ENCODE results near the gene SERPINA9.

The SERPINA9 gene

DNA sequence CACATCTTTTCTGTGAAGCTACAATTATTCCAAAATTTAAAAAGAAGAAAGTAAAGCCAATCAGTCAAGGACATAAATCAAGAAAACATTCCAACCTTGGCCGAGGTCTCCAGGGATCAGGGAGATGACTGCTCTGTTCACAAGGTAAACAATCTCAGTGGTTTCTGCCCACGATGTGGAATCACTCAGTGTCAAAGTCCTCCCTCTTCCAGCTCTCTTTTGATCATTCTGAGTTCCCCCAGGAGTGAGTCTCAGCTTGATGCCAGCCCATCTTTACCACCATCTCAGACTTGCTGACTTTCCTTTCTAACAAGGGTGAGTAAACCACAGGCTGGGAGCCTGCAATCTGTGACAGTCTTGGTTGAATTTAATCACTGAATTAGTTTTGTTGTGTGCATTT lies 4.8 kb upstream of the SERPINA9 start:
- H3K36me3 ChIP-seq (ENCODE audit: control insufficient read depth in 2 of 2, insufficient read depth in 2 of 2, low read length in 2 of 2), result no peaks in the 10 kb centered on the region
- no peaks in the 10 kb centered on the region for H3K9me3 ChIP-seq (ENCODE audit: control insufficient read depth in 2 of 2, low read length in 2 of 2)
- peaks cover 0 to 7% of the 10 kb centered on the region in 2 donors for H3K27me3 ChIP-seq (ENCODE audit: control insufficient read depth in 2 of 2, insufficient read depth in 2 of 2, low read length in 2 of 2)
- no peak overlapping the region for H3K9ac ChIP-seq (ENCODE audit: low read depth in 1 of 2, low read length in 2 of 2)
- H3K4me3 ChIP-seq (ENCODE audit: low read length in 2 of 2), result no peak overlapping the region
- no peak overlapping the region for H3K27ac ChIP-seq (ENCODE audit: low read depth in 2 of 2, low read length in 2 of 2)
- no peaks in the 10 kb centered on the region for H3K4me1 ChIP-seq (ENCODE audit: control insufficient read depth in 2 of 2, insufficient read depth in 2 of 2, low read length in 2 of 2)

DNA sequence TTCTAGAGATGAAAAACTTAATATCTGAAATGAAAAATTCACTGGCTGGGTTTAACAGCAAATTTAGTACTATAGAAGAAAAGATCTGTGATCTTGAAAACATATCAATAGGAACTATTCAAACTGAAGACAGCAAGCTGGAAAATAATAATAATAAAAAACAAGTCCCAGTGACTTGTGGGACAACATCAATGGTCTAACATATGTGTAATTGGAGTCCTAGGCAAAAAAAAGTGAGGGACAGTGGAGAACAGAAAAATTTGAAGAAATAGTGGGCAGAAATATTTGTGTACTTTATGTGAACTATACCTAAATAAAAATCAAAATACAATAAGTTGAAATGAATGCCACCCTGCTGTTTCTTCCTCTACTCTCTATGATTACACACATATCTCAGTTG lies 2.4 kb upstream of the SERPINA9 start:
- Histone ChIP-seq H3K4me1 (ENCODE audit: control insufficient read depth in 2 of 2, insufficient read depth in 2 of 2, low read length in 2 of 2) (no peaks in the 10 kb centered on the region), H3K4me3 (ENCODE audit: low read length in 2 of 2) (no peak overlapping the region), H3K9me3 (ENCODE audit: control insufficient read depth in 2 of 2, low read length in 2 of 2) (no peaks in the 10 kb centered on the region), H3K9ac (ENCODE audit: low read depth in 1 of 2, low read length in 2 of 2) (no peak overlapping the region), H3K27me3 (ENCODE audit: control insufficient read depth in 2 of 2, insufficient read depth in 2 of 2, low read length in 2 of 2) (no peaks in the 10 kb centered on the region), H3K36me3 (ENCODE audit: control insufficient read depth in 2 of 2, insufficient read depth in 2 of 2, low read length in 2 of 2) (no peaks in the 10 kb centered on the region), H3K27ac (ENCODE audit: low read depth in 2 of 2, low read length in 2 of 2) (no peak overlapping the region)

- H3K36me3 ChIP-seq (ENCODE audit: control insufficient read depth in 2 of 2, insufficient read depth in 2 of 2, low read length in 2 of 2), result no peaks in the 10 kb centered on the region
- H3K27ac ChIP-seq (ENCODE audit: low read depth in 2 of 2, low read length in 2 of 2), result no peak overlapping the region
- no peaks in the 10 kb centered on the region for H3K9me3 ChIP-seq (ENCODE audit: control insufficient read depth in 2 of 2, low read length in 2 of 2)
- no peak overlapping the region for H3K9ac ChIP-seq (ENCODE audit: low read depth in 1 of 2, low read length in 2 of 2)
- H3K4me3 ChIP-seq (ENCODE audit: low read length in 2 of 2), result no peak overlapping the region
- H3K27me3 ChIP-seq (ENCODE audit: control insufficient read depth in 2 of 2, insufficient read depth in 2 of 2, low read length in 2 of 2), result no peaks in the 10 kb centered on the region
- H3K4me1 ChIP-seq (ENCODE audit: control insufficient read depth in 2 of 2, insufficient read depth in 2 of 2, low read length in 2 of 2), result no peaks in the 10 kb centered on the region
Measured at GRCh38 chr14:94474581-94475031, 1.4 kb downstream of the SERPINA9 start.

DNA sequence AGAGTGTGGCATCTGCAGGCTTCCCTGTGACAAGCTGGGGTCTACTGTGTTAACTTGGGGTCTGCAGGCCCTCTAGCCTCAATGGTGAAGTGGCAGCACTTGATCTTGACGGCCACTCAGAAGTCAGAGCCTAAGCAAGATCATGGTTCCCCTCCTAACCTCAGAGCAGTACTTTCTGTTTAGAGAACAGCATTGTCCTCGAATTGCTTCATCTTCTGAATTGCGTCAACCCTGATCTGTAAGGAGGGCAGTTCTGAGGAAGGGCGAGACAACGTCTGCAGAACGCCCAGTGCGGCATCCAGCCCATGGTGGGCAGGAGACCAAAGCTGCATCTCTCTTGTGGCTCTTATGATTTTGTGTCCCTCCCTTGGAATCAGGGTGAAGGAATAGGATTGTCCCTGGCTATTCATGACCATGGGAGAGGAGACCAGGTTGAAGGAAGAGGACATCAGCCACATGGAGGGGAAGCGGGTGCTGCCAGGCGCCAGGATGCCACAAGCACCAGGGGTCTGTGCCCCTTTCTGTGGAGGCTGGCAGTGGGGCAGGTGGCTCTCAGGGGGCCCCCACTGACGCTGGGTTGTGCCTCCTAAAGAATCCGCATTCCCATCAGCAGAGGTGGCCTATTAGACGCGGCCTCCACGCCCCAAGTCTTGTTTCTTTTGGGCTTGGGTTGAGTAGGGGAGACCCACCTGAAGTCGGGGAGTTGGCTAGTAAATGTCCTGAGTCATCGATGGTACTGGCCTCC lies 2.2 kb downstream of the SERPINA9 start:
- Histone ChIP-seq H3K4me3 (ENCODE audit: low read length in 2 of 2) (no peak overlapping the region), H3K27ac (ENCODE audit: low read depth in 2 of 2, low read length in 2 of 2) (no peak overlapping the region), H3K4me1 (ENCODE audit: control insufficient read depth in 2 of 2, insufficient read depth in 2 of 2, low read length in 2 of 2) (no peaks in the 10 kb centered on the region), H3K27me3 (ENCODE audit: control insufficient read depth in 2 of 2, insufficient read depth in 2 of 2, low read length in 2 of 2) (no peaks in the 10 kb centered on the region), H3K9ac (ENCODE audit: low read depth in 1 of 2, low read length in 2 of 2) (no peak overlapping the region), H3K9me3 (ENCODE audit: control insufficient read depth in 2 of 2, low read length in 2 of 2) (no peaks in the 10 kb centered on the region), H3K36me3 (ENCODE audit: control insufficient read depth in 2 of 2, insufficient read depth in 2 of 2, low read length in 2 of 2) (no peaks in the 10 kb centered on the region)

DNA sequence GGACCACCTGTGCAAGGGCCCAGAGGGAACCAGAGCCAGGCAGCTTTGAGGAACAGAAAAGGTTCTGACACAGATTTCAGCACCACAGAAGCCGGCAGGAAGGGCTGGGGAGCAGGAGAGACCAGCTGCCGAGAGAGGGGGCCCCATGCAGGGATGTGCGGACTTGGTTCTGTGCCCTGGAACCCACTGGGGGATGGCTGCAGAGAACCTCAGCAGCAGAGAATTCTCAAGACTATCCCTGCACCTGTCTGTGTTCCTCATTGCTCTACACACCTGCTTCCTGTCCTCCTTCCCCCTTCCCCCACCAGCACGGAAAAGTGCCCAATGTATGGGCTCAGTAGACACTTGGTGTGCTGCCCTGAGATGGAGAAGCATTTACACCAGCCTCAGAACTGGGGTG lies 3.2 kb downstream of the SERPINA9 start:
- no peak overlapping the region for H3K4me3 ChIP-seq (ENCODE audit: low read length in 2 of 2)
- no peak overlapping the region for H3K9ac ChIP-seq (ENCODE audit: low read depth in 1 of 2, low read length in 2 of 2)
- no peak overlapping the region for H3K27ac ChIP-seq (ENCODE audit: low read depth in 2 of 2, low read length in 2 of 2)
- no peaks in the 10 kb centered on the region for H3K27me3 ChIP-seq (ENCODE audit: control insufficient read depth in 2 of 2, insufficient read depth in 2 of 2, low read length in 2 of 2)
- no peaks in the 10 kb centered on the region for H3K4me1 ChIP-seq (ENCODE audit: control insufficient read depth in 2 of 2, insufficient read depth in 2 of 2, low read length in 2 of 2)
- no peaks in the 10 kb centered on the region for H3K36me3 ChIP-seq (ENCODE audit: control insufficient read depth in 2 of 2, insufficient read depth in 2 of 2, low read length in 2 of 2)
- H3K9me3 ChIP-seq (ENCODE audit: control insufficient read depth in 2 of 2, low read length in 2 of 2), result no peaks in the 10 kb centered on the region

GRCh38 chr14:94471045-94471444 lies 5.0 kb downstream of the SERPINA9 start:
- H3K9me3 ChIP-seq (ENCODE audit: control insufficient read depth in 2 of 2, low read length in 2 of 2), result no peaks in the 10 kb centered on the region
- no peaks in the 10 kb centered on the region for H3K4me1 ChIP-seq (ENCODE audit: control insufficient read depth in 2 of 2, insufficient read depth in 2 of 2, low read length in 2 of 2)
- H3K27me3 ChIP-seq (ENCODE audit: control insufficient read depth in 2 of 2, insufficient read depth in 2 of 2, low read length in 2 of 2), result no peaks in the 10 kb centered on the region
- H3K4me3 ChIP-seq (ENCODE audit: low read length in 2 of 2), result no peak overlapping the region
- H3K36me3 ChIP-seq (ENCODE audit: control insufficient read depth in 2 of 2, insufficient read depth in 2 of 2, low read length in 2 of 2), result no peaks in the 10 kb centered on the region
- no peak overlapping the region for H3K9ac ChIP-seq (ENCODE audit: low read depth in 1 of 2, low read length in 2 of 2)
- no peak overlapping the region for H3K27ac ChIP-seq (ENCODE audit: low read depth in 2 of 2, low read length in 2 of 2)

DNA sequence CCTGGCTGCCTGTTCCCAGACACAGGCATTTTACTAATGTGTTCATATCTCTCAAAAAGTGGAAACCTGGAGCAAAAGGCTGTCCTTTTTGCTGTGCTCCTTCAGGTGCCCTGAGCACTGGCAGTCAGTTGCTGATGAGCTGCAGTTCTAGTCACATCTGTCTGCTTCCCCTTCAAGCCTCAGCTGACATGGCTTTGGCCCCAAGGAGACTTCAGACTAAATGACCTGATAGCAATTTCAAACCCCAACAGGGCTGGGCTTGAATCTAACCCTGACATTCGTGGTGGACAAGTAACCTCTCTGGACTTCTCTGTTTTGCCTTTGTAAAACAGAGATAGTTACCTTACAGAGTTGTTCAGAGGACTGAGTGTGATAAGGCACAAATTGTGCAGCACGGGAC lies 5.7 kb downstream of the SERPINA9 start:
- H3K9me3 ChIP-seq (ENCODE audit: control insufficient read depth in 2 of 2, low read length in 2 of 2), result no peaks in the 10 kb centered on the region
- no peaks in the 10 kb centered on the region for H3K4me1 ChIP-seq (ENCODE audit: control insufficient read depth in 2 of 2, insufficient read depth in 2 of 2, low read length in 2 of 2)
- no peak overlapping the region for H3K27ac ChIP-seq (ENCODE audit: low read depth in 2 of 2, low read length in 2 of 2)
- no peaks in the 10 kb centered on the region for H3K36me3 ChIP-seq (ENCODE audit: control insufficient read depth in 2 of 2, insufficient read depth in 2 of 2, low read length in 2 of 2)
- no peaks in the 10 kb centered on the region for H3K27me3 ChIP-seq (ENCODE audit: control insufficient read depth in 2 of 2, insufficient read depth in 2 of 2, low read length in 2 of 2)
- no peak overlapping the region for H3K4me3 ChIP-seq (ENCODE audit: low read length in 2 of 2)
- H3K9ac ChIP-seq (ENCODE audit: low read depth in 1 of 2, low read length in 2 of 2), result no peak overlapping the region

DNA sequence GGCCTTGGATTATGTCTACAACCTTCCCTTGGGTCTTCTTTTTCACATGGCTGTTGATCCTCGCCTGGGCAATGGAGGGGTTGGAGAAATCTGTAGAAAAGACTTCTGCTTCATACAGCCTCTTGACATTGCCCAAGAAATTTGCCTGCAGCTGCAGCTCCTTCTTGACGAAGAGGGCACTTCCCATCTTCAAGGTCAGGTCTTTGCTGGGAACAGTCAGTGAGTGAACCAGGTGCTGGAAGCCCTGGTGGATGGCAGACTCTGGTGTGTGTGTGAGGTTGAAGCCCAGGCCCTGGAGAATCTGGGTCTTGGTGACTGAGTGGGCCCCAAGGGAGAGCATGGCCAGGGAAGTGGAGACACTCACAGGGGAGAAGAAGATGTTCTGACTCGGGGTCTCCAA lies 6.7 kb downstream of the SERPINA9 start:
- Histone ChIP-seq H3K4me1 (ENCODE audit: control insufficient read depth in 2 of 2, insufficient read depth in 2 of 2, low read length in 2 of 2) (no peaks in the 10 kb centered on the region), H3K9ac (ENCODE audit: low read depth in 1 of 2, low read length in 2 of 2) (no peak overlapping the region), H3K4me3 (ENCODE audit: low read length in 2 of 2) (no peak overlapping the region), H3K27me3 (ENCODE audit: control insufficient read depth in 2 of 2, insufficient read depth in 2 of 2, low read length in 2 of 2) (no peaks in the 10 kb centered on the region), H3K27ac (ENCODE audit: low read depth in 2 of 2, low read length in 2 of 2) (no peak overlapping the region), H3K36me3 (ENCODE audit: control insufficient read depth in 2 of 2, insufficient read depth in 2 of 2, low read length in 2 of 2) (no peaks in the 10 kb centered on the region), H3K9me3 (ENCODE audit: control insufficient read depth in 2 of 2, low read length in 2 of 2) (peaks cover 0 to 4% of the 10 kb centered on the region in 2 donors)

DNA sequence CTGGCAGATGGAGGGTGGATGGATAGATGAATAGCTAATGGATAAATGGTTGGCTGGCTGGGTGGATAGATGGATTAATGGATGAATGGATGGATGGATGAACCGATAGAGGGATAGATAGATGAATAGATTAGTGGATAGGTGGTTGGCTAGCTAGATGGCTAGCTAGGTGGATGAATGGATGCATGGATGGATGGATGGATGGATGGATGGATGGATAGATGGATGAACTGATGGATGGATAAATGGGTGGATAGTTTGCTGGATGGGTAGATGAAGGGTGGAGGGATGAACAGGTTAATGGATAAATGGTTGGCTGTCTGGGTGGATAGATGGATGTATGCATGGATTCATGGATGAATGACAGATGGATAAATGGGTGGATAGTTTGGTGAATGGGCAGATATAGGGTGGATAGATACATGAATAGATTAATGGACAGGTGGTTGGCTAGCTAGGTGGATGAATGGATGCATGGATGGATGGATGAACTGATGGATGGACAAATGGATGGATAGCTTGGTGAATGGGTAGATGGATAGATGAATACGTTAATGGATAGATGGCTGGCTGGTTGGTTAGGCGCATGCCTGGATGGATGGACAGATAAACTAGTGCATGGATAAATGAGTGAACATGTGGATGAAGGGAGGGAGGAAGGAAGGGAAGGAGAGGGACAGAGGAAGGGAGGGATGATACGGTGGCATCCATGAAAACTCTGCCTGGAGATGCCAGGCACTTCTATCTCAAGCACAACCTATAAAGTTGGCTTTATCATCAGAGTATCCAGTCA lies 8.1 kb downstream of the SERPINA9 start:
- no peaks in the 10 kb centered on the region for H3K27me3 ChIP-seq (ENCODE audit: control insufficient read depth in 2 of 2, insufficient read depth in 2 of 2, low read length in 2 of 2)
- no peak overlapping the region for H3K27ac ChIP-seq (ENCODE audit: low read depth in 2 of 2, low read length in 2 of 2)
- H3K9me3 ChIP-seq (ENCODE audit: control insufficient read depth in 2 of 2, low read length in 2 of 2), result peaks cover 0 to 4% of the 10 kb centered on the region in 2 donors
- no peaks in the 10 kb centered on the region for H3K36me3 ChIP-seq (ENCODE audit: control insufficient read depth in 2 of 2, insufficient read depth in 2 of 2, low read length in 2 of 2)
- no peak overlapping the region for H3K9ac ChIP-seq (ENCODE audit: low read depth in 1 of 2, low read length in 2 of 2)
- H3K4me1 ChIP-seq (ENCODE audit: control insufficient read depth in 2 of 2, insufficient read depth in 2 of 2, low read length in 2 of 2), result no peaks in the 10 kb centered on the region
- no peak overlapping the region for H3K4me3 ChIP-seq (ENCODE audit: low read length in 2 of 2)

DNA sequence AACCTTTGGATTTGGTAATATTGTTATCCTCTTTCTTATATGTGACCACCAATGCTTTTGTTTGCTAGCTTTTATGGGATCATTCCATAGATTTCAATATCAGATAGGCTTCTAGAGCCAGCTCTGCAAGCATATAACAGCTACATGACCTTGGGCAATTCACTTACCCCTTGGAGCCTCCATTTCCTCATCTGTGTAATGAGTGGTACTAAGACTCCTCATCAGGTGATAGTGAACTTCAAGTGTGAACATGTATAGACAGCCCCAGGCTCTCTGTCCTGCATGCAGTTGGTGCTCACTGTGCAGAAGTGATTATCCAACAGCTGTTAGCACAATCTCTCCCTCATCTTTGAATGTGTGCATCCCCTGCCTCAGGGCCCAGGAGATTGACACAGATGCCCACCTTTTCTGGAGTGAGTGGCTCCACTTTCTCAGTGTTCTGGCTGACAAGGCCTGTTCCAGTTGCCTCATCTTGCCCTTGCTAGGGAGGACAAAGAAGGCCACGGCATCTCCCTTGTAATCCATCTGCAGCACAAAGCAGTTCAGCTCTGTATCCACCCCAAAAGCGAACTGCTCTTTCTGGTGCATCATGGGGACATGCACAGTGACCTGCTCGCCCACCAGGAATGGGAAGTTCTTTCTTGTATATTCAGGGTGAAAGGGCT lies 9.2 kb downstream of the SERPINA9 start:
- Histone ChIP-seq H3K4me1 (ENCODE audit: control insufficient read depth in 2 of 2, insufficient read depth in 2 of 2, low read length in 2 of 2) (no peaks in the 10 kb centered on the region), H3K9ac (ENCODE audit: low read depth in 1 of 2, low read length in 2 of 2) (no peak overlapping the region), H3K36me3 (ENCODE audit: control insufficient read depth in 2 of 2, insufficient read depth in 2 of 2, low read length in 2 of 2) (no peaks in the 10 kb centered on the region), H3K27ac (ENCODE audit: low read depth in 2 of 2, low read length in 2 of 2) (no peak overlapping the region), H3K4me3 (ENCODE audit: low read length in 2 of 2) (no peak overlapping the region), H3K9me3 (ENCODE audit: control insufficient read depth in 2 of 2, low read length in 2 of 2) (peaks cover 0 to 4% of the 10 kb centered on the region in 2 donors), H3K27me3 (ENCODE audit: control insufficient read depth in 2 of 2, insufficient read depth in 2 of 2, low read length in 2 of 2) (no peaks in the 10 kb centered on the region)
